BJ (cell line): Measurements from ENCODE around the gene BPIFA3. TPM values are rescaled to one million over a fixed set of nuclear protein-coding genes. Genes with fewer than 3 reads are reported as not detected.

ENCODE experiments used
- CTCF ChIA-PET: fragments of 350-600 bp; formaldehyde crosslinking; extraction: SDS; loops from one replicate; lab custom pipeline; 2021; ENCODE audit warnings: antibody characterized with exemption, inconsistent platforms; lab: Yijun Ruan, JAX
- POLR2A ChIA-PET: fragments of 300-600 bp; sonication (Branson Sonifier 250); formaldehyde crosslinking; extraction: SDS; loops from one replicate; lab custom pipeline; 2021; ENCODE audit warnings: antibody characterized with exemption; lab: Charles Lee
- DNase-seq: peaks from one replicate; pipeline ENCODE4 v3.0.0-alpha.2; 2011; ENCODE audit warnings: low read depth
- H3K27me3 ChIP-seq: 2 replicates; pipeline ENCODE4 v1.6.0; 2011; ENCODE audit warnings: low read length; ENCODE audit not compliant: control insufficient read depth, insufficient read depth
- H3K36me3 ChIP-seq: 2 replicates; pipeline ENCODE4 v1.5.1; 2011; ENCODE audit warnings: low read length; ENCODE audit not compliant: control insufficient read depth, insufficient read depth
- H3K4me3 ChIP-seq: 2 replicates; pipeline ENCODE4 v1.5.1; 2011; ENCODE audit warnings: low read depth, mild to moderate bottlenecking, control low read depth, low read length
- CTCF ChIP-seq: IDR thresholded peaks from 2 replicates; pipeline ENCODE4 v1.5.1; 2011; ENCODE audit warnings: low read depth, mild to moderate bottlenecking, control low read depth, inconsistent platforms, low read length, moderate library complexity; ENCODE audit not compliant: insufficient read depth
- polyA plus RNA-seq: library from polyadenylated mRNA; depleted of rRNA; stranded (reverse); fragments of >200 nt; gene quantifications from 2 replicates; pipeline ENCODE4 v1.2.3, GENCODE V29; 2011

BPIFA3 gene
- polyA plus RNA-seq, 1 experiment: not detected

GRCh38 chr20:33231237-33231636 lies 14.1 kb downstream of the BPIFA3 start:
- POLR2A ChIA-PET: no interaction called here
- H3K4me3 ChIP-seq: no peak overlapping the region
- no peaks in the 10 kb centered on the region for H3K36me3 ChIP-seq
- no peaks in the 10 kb centered on the region; the same call in 1 of the 2 replicates for H3K27me3 ChIP-seq
- CTCF ChIA-PET: interaction anchor here (1.1 kb wide), 1 partner anchor 87 kb away, joined by 4 read pairs; no protein-coding TSS in a partner anchor
- DNase-seq: no peak
- no peak for TF ChIP-seq CTCF

DNA sequence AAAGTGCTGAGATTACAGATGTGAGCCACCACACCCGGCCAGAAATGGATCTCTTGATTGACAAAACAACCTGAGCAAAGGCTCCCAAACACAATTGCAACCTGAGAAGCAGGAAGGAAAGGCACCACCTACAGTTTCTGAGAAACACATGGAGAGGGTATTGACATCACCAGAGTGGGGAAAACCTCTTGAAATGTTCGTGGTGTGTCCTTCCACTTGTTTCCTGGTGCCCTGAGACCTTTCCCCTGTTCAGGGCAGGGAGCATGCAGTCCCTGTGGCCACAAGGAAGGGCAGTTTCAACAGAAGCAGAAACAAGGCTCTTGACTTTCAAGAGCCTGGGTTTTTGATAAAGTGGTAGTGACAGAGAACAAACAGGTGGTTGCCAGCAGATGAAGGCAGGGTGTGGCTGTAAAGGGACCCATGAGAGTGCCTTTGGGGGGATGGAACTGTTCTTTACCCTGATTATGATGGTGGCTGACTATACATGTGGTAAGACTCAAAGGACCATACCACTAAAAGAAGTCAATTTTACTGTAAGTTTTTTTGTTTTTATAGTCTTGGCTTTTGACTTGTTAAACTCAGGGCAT lies 15.4 kb downstream of the BPIFA3 start:
- no peak for DNase-seq
- no peaks in the 10 kb centered on the region for H3K36me3 ChIP-seq
- ChIA-PET POLR2A (no interaction called here), CTCF (no interaction called here)
- H3K27me3 ChIP-seq: peaks cover 2% of the 10 kb centered on the region; the same call in 1 of the 2 replicates
- TF ChIP-seq CTCF: no peak
- no peak overlapping the region for H3K4me3 ChIP-seq

- TF ChIP-seq CTCF: no peak
- no peaks in the 10 kb centered on the region for H3K36me3 ChIP-seq
- DNase-seq: no peak
- peaks cover 2% of the 10 kb centered on the region; the same call in 1 of the 2 replicates for H3K27me3 ChIP-seq
- CTCF ChIA-PET: no interaction called here
- H3K4me3 ChIP-seq: no peak overlapping the region
- POLR2A ChIA-PET: no interaction called here
Measured at GRCh38 chr20:33233129-33233774, 16.1 kb downstream of the BPIFA3 start.

DNA sequence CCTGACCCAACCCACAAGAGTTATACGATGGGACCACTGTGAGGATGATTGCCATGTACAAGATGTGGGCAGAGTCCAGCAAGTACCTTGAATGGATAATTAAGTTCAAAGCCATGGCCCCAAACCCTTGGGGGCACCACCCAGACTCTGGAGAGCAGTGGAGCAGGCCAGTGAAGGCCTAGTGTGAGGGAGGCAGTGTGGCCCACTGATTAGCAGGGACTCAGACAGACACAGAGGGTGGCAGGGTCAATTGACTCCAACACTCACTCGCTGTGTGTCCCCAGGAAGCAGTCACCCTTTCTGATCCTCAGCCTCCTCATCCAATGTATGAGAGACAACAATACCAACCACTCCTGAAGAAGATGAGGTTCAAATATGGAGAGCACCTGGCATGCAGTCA lies 16.9 kb downstream of the BPIFA3 start:
- Histone ChIP-seq H3K36me3 (no peaks in the 10 kb centered on the region), H3K27me3 (peaks cover 2% of the 10 kb centered on the region; the same call in 1 of the 2 replicates), H3K4me3 (no peak overlapping the region)
- TF ChIP-seq CTCF: no peak
- ChIA-PET CTCF (interaction anchor here (0.6 kb wide), 1 partner anchor 14 kb away, joined by 3 read pairs; no protein-coding TSS in a partner anchor), POLR2A (no interaction called here)
- no peak for DNase-seq

- POLR2A ChIA-PET: no interaction called here
- H3K36me3 ChIP-seq: no peaks in the 10 kb centered on the region
- H3K4me3 ChIP-seq: no peak within 1 kb of the TSS
- H3K27me3 ChIP-seq: peaks cover 2% of the 10 kb centered on the region; the same call in 1 of the 2 replicates
- DNase-seq: no peak
- TF ChIP-seq CTCF: no peak
- CTCF ChIA-PET: interaction anchor here (1.5 kb wide), 1 partner anchor 11 kb away, joined by 3 read pairs; no protein-coding TSS in a partner anchor
Measured at GRCh38 chr20:33235696-33236095, 18.5 kb downstream of the BPIFA3 start, which contains the start of gene BPIFA1. Gene BPIFA1, plus strand, starts transcription at chr20:33235996. Its CDS starts 1,716 bp downstream, at chr20:33237712.
